SK-N-SH (cell line): Measurements from ENCODE around the gene FBXW8. TPM values are rescaled to one million over a fixed set of nuclear protein-coding genes. Genes with fewer than 3 reads are reported as not detected.

Source experiments
- CTCF ChIA-PET: fragments of 300-600, 350-600 bp; formaldehyde crosslinking; extraction: SDS; loops from one replicate; lab custom pipeline; 2021; lab: Yijun Ruan, JAX
- POLR2A ChIA-PET: fragments of 350-600 bp; sonication (Branson Sonifier 250); formaldehyde crosslinking; extraction: SDS; loops from one replicate; lab custom pipeline; 2020; ENCODE audit warnings: antibody characterized with exemption, inconsistent platforms; lab: Yijun Ruan, JAX
- DNase-seq: peaks from one replicate; pipeline ENCODE4 v3.0.0; 2012
- H2AFZ ChIP-seq: fragments of 200-600 bp; sonication (generic); 2 replicates; pipeline ENCODE4 v1.8.1; 2016; ENCODE audit warnings: antibody characterized with exemption, mild to moderate bottlenecking, low read depth
- H3F3A ChIP-seq: fragments of 200-600 bp; sonication (generic); replicated peaks from 2 replicates; pipeline ENCODE3; 2016; ENCODE audit warnings: antibody characterized with exemption, mild to moderate bottlenecking; ENCODE audit not compliant: insufficient read depth
- H3K27ac ChIP-seq, 2 experiments: fragments of 200-500 bp in 1 of 2; fragments of 200-600 bp in 1 of 2; sonication (Bioruptor generic) in 1 of 2; sonication (generic), shearing (Covaris generic) in 1 of 2; 2 replicates each; pipeline versions ENCODE4 v1.5.1 to v1.6.1; 2014 to 2016; ENCODE audit warnings: low read depth in 2 of 2, inconsistent platforms in 1 of 2, low read length in 1 of 2, mild to moderate bottlenecking in 1 of 2, mixed read lengths in 1 of 2
- H3K27me3 ChIP-seq: fragments of 200-600 bp; sonication (generic), shearing (Covaris generic); 2 replicates; pipeline ENCODE4 v1.6.1; 2016; ENCODE audit warnings: mixed run types; ENCODE audit not compliant: insufficient read depth
- H3K36me3 ChIP-seq, 2 experiments: fragments of 200-500 bp in 1 of 2; fragments of 200-600 bp in 1 of 2; sonication (Bioruptor generic) in 1 of 2; sonication (generic) in 1 of 2; replicated peaks in 1 of 2; 2 replicates each; pipeline versions ENCODE3 to v1.5.1; 2014 to 2016; ENCODE audit warnings: low read length in 1 of 2, mild to moderate bottlenecking in 1 of 2; ENCODE audit not compliant: insufficient read depth in 2 of 2, control insufficient read depth in 1 of 2
- H3K4me1 ChIP-seq, 2 experiments: fragments of 200-500 bp in 1 of 2; fragments of 200-600 bp in 1 of 2; sonication (Bioruptor generic) in 1 of 2; sonication (generic), shearing (Covaris generic) in 1 of 2; 2 replicates each; pipeline versions ENCODE4 v1.5.1 to v1.6.1; 2014 to 2016; ENCODE audit warnings: low read depth in 1 of 2, low read length in 1 of 2, mixed run types in 1 of 2; ENCODE audit not compliant: insufficient read depth in 2 of 2, control insufficient read depth in 1 of 2
- H3K4me2 ChIP-seq: fragments of 200-600 bp; sonication (generic), shearing (Covaris generic); 2 replicates; pipeline ENCODE4 v1.6.1; 2017; ENCODE audit warnings: mixed run types
- H3K4me3 ChIP-seq, 2 experiments: fragments of 200-500 bp in 1 of 2; fragments of 200-600 bp in 1 of 2; sonication (Bioruptor generic) in 1 of 2; sonication (generic), shearing (Covaris generic) in 1 of 2; 2 replicates each; pipeline versions ENCODE4 v1.5.1 to v1.8.1; 2014 to 2016; ENCODE audit warnings: low read depth in 2 of 2, inconsistent platforms in 1 of 2, low read length in 1 of 2, mild to moderate bottlenecking in 1 of 2, mixed read lengths in 1 of 2, moderate library complexity in 1 of 2
- H3K79me2 ChIP-seq: fragments of 200-600 bp; sonication (generic); 2 replicates; pipeline ENCODE4 v1.8.1; 2017; ENCODE audit warnings: mild to moderate bottlenecking; ENCODE audit not compliant: insufficient read depth
- H3K9ac ChIP-seq: fragments of 200-600 bp; sonication (generic); 2 replicates; pipeline ENCODE4 v1.6.1; 2017; ENCODE audit warnings: mixed run types
- H3K9me2 ChIP-seq: fragments of 200-600 bp; sonication (generic); 2 replicates; pipeline ENCODE4 v1.6.1; 2017; ENCODE audit warnings: mixed run types
- H3K9me3 ChIP-seq: fragments of 200-600 bp; sonication (generic); 2 replicates; pipeline ENCODE4 v1.6.1; 2017; ENCODE audit warnings: mixed run types, mild to moderate bottlenecking, moderate library complexity
- H4K20me1 ChIP-seq: fragments of 200-600 bp; sonication (generic); 2 replicates; pipeline ENCODE4 v1.6.1; 2017; ENCODE audit warnings: mild to moderate bottlenecking, mixed run types; ENCODE audit not compliant: insufficient read depth
- CHD2 ChIP-seq: fragments of 150-350 bp; IDR thresholded peaks from 2 replicates; pipeline ENCODE4 v1.6.1; 2018; ENCODE audit warnings: low read length; ENCODE audit not compliant: partially characterized antibody
- ELF1 ChIP-seq: IDR thresholded peaks from 2 replicates; pipeline ENCODE4 v1.4.0; 2012
- EP300 ChIP-seq, 2 experiments: IDR thresholded peaks; 2 replicates each; pipeline versions ENCODE4 v1.4.0 to v1.6.1; 2012; ENCODE audit warnings: borderline replicate concordance in 1 of 2, low read depth in 1 of 2, low read length in 1 of 2
- FOXJ3 ChIP-seq: sonication (generic); formaldehyde crosslinking; IDR thresholded peaks from 2 replicates; pipeline ENCODE4 v1.5.1; 2020; ENCODE audit warnings: mild to moderate bottlenecking, missing genetic modification reagents
- JUND ChIP-seq: IDR thresholded peaks from 2 replicates; pipeline ENCODE4 v1.4.0; 2012
- MEF2A ChIP-seq: IDR thresholded peaks from 2 replicates; pipeline ENCODE4 v1.4.0; 2012; ENCODE audit warnings: low read depth, borderline replicate concordance
- MXI1 ChIP-seq: IDR thresholded peaks from 2 replicates; pipeline ENCODE4 v1.6.1; 2012; ENCODE audit warnings: mild to moderate bottlenecking, low read depth, low read length, improper control_type of control experiment
- NRF1 ChIP-seq: IDR thresholded peaks from 2 replicates; pipeline ENCODE4 v1.6.1; 2012; ENCODE audit warnings: low read depth, mild to moderate bottlenecking, low read length
- POLR2AphosphoS5 ChIP-seq: IDR thresholded peaks from 2 replicates; pipeline ENCODE4 v1.6.1; 2012; ENCODE audit warnings: low read depth, low read length
- REST ChIP-seq: IDR thresholded peaks from 2 replicates; pipeline ENCODE4 v1.6.1; 2012; ENCODE audit warnings: mild to moderate bottlenecking, low read depth, low read length, moderate library complexity
- RXRA ChIP-seq: IDR thresholded peaks from 2 replicates; pipeline ENCODE4 v1.4.0; 2012; ENCODE audit warnings: low read depth, mild to moderate bottlenecking, borderline replicate concordance
- SMC3 ChIP-seq: IDR thresholded peaks from 2 replicates; pipeline ENCODE4 v1.6.1; 2012; ENCODE audit warnings: low read depth, low read length, improper control_type of control experiment
- TAF1 ChIP-seq: IDR thresholded peaks from 2 replicates; pipeline ENCODE4 v1.6.1; 2012; ENCODE audit warnings: low read depth, mild to moderate bottlenecking, low read length, moderate library complexity, borderline replicate concordance
- TEAD4 ChIP-seq: IDR thresholded peaks from 2 replicates; pipeline ENCODE4 v1.4.0; 2012; ENCODE audit warnings: mild to moderate bottlenecking, borderline replicate concordance; ENCODE audit not compliant: insufficient read depth
- YY1 ChIP-seq: IDR thresholded peaks from 2 replicates; pipeline ENCODE4 v1.4.0; 2012; ENCODE audit warnings: low read depth, mild to moderate bottlenecking
- ZBTB33 ChIP-seq: IDR thresholded peaks from 2 replicates; pipeline ENCODE4 v1.4.0; 2012; ENCODE audit warnings: low read depth, borderline replicate concordance
- WGBS: methylation state at CpG from one replicate; pipeline ENCODE4 v1.1.6; 2017; ENCODE audit warnings: low lambda C conversion rate; 5-methylcytosine and 5-hydroxymethylcytosine counted together
- polyA plus RNA-seq, 3 experiments: library from polyadenylated mRNA; depleted of rRNA; stranded (reverse); fragments of >200 nt; gene quantifications; 2 replicates each; pipeline ENCODE4 v1.2.3, GENCODE V29; 2012
- TF ChIP-seq, protein P1 (sequence below): fragments of 200-600 bp; sonication (generic); IDR thresholded peaks from 2 replicates; pipeline ENCODE4 v1.6.1; 2017; ENCODE audit warnings: antibody characterized with exemption, mild to moderate bottlenecking, moderate library complexity

The FBXW8 gene
- polyA plus RNA-seq, 1 of the 3 experiments (the other 2 are of a cell fraction) = 15.6 TPM

DNA sequence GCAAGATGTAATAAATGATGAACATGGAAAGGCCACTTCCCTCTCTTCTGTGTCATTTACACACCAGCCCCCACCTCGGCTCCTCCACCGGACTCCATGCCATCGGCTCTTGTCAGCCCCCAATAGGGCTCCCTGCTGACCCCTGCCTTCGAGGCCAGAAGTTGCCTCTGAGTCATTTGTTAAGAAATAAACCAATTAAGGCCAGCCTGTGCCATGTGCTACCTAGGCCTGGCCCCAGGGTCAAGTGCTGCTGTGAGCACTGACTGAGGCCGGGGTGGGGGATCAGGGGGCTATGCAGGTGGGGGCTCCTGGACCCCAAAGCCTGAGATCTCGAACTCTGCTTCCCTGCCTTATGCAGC lies 135.2 kb downstream of the FBXW8 start:
- Histone ChIP-seq H3K9me3 (no peaks in the 10 kb centered on the region), H3K4me3 (no peak overlapping the region), H3K4me1 (peaks cover 0 to 13% of the 10 kb centered on the region in 2 experiments; a peak in 1 of 4 replicates), H2AFZ (no peak overlapping the region), H3K79me2 (no peaks in the 10 kb centered on the region), H3K9me2 (no peaks in the 10 kb centered on the region), H3K4me2 (no peak overlapping the region), H3F3A (no peaks in the 10 kb centered on the region), H3K36me3 (no peaks in the 10 kb centered on the region), H3K27ac (no peak overlapping the region), H4K20me1 (no peaks in the 10 kb centered on the region), H3K27me3 (no peaks in the 10 kb centered on the region), H3K9ac (no peak overlapping the region)
- TF ChIP-seq POLR2AphosphoS5 (no peak), YY1 (no peak), CHD2 (no peak), NRF1 (no peak), MEF2A (no peak), JUND (no peak), MXI1 (0 out of 2 replicates have a peak, but pooled peaks have one; percentile 23)
- TF ChIP-seq, protein P1, sequence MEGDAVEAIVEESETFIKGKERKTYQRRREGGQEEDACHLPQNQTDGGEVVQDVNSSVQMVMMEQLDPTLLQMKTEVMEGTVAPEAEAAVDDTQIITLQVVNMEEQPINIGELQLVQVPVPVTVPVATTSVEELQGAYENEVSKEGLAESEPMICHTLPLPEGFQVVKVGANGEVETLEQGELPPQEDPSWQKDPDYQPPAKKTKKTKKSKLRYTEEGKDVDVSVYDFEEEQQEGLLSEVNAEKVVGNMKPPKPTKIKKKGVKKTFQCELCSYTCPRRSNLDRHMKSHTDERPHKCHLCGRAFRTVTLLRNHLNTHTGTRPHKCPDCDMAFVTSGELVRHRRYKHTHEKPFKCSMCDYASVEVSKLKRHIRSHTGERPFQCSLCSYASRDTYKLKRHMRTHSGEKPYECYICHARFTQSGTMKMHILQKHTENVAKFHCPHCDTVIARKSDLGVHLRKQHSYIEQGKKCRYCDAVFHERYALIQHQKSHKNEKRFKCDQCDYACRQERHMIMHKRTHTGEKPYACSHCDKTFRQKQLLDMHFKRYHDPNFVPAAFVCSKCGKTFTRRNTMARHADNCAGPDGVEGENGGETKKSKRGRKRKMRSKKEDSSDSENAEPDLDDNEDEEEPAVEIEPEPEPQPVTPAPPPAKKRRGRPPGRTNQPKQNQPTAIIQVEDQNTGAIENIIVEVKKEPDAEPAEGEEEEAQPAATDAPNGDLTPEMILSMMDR = peak; percentile 13; the same call in 1 of the 2 replicates
- peak; percentile 73 for DNase-seq
- 36% methylated on average over 5 of the region's 6 CpGs for WGBS
- ChIA-PET POLR2A (no interaction called here), CTCF (no interaction called here)

DNA sequence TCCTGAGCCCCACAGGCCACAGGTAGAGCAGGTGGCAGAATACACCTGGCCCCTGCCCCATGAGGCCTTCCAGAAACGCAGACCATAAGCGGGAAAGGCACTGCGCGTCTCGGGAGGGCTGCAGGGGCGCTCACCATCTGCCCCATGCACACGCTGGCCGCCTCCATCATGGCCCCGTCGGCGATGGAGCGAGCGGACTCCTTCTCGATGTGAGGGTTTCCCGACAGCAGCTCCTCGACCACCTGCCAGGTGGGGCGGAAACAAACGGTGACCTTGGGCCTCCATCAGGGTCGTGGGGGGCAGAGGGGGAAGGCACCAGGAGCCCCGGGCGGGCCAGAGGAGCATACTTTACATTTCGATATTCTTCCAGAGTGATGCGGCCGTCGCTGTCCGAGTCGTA lies 135.7 kb downstream of the FBXW8 start:
- H3K4me3 ChIP-seq = no peak overlapping the region
- CTCF ChIA-PET = no interaction called here
- H3K27ac ChIP-seq = no peak overlapping the region
- H3K9ac ChIP-seq = no peak overlapping the region
- no peaks in the 10 kb centered on the region for H3K79me2 ChIP-seq
- no peak overlapping the region for H2AFZ ChIP-seq
- H3K9me2 ChIP-seq = no peaks in the 10 kb centered on the region
- 87% methylated on average over 21 of the region's 27 CpGs for WGBS
- H3K4me1 ChIP-seq = peaks cover 0 to 13% of the 10 kb centered on the region in 2 experiments; a peak in 1 of 4 replicates
- no peaks in the 10 kb centered on the region for H4K20me1 ChIP-seq
- DNase-seq = no peak
- POLR2A ChIA-PET = no interaction called here
- no peaks in the 10 kb centered on the region for H3K36me3 ChIP-seq
- H3F3A ChIP-seq = no peaks in the 10 kb centered on the region
- H3K9me3 ChIP-seq = no peaks in the 10 kb centered on the region
- no peak overlapping the region for H3K4me2 ChIP-seq
- H3K27me3 ChIP-seq = no peaks in the 10 kb centered on the region
- TF ChIP-seq, protein P1 = no peak
- no peak for TF ChIP-seq ZBTB33
- TF ChIP-seq FOXJ3 (CRISPR knock-in tag) = no peak
- no peak for TF ChIP-seq NRF1
- TF ChIP-seq YY1 = no peak
- no peak for TF ChIP-seq TAF1
- TF ChIP-seq JUND = no peak
- TF ChIP-seq MEF2A = no peak
- TF ChIP-seq REST = no peak
- no peak for TF ChIP-seq ELF1
- no peak for TF ChIP-seq TEAD4
- no peak for TF ChIP-seq EP300 (IDR thresholded peaks at IDR 0.05; ENCODE audit: borderline replicate concordance in 1 of 2, low read depth in 1 of 2, low read length in 1 of 2)
- no peak for TF ChIP-seq SMC3
- TF ChIP-seq RXRA = no peak
